HepG2 (cell line): Measurements from ENCODE around the gene WDR86. TPM values are rescaled to one million over a fixed set of nuclear protein-coding genes. Genes with fewer than 3 reads are reported as not detected.

Experiments used
- ATAC-seq: fragments of 200-7000 bp; cut with Tn5 transposase; 3 replicates; pipeline ENCODE4 v1.9.1; 2020; ENCODE audit warnings: mild to moderate bottlenecking, moderate library complexity
- BruUV-seq: library from RNA; stranded (reverse); fragments of 400-500 nt; replicated peaks from 2 replicates; lab custom pipeline; 2021; lab: Mats Ljungman, UMichigan
- CTCF ChIA-PET: fragments of 300-600 bp; formaldehyde crosslinking; extraction: SDS; loops from one replicate; lab custom pipeline; 2021; ENCODE audit warnings: low total read pairs, inconsistent platforms, low intra/inter-chr PET ratio; lab: Yijun Ruan, JAX
- POLR2A ChIA-PET: fragments of 350-600 bp; sonication (Branson Sonifier 250); formaldehyde crosslinking; loops from one replicate; lab custom pipeline; 2020; ENCODE audit warnings: antibody characterized with exemption, inconsistent platforms; lab: Yijun Ruan, JAX
- DNase-seq: peaks from one replicate; pipeline ENCODE4 v3.0.0-alpha.2; 2015; ENCODE audit warnings: low spot score
- FAIRE-seq: peaks from 3 replicates; lab custom pipeline; 2011; peaks lifted over from hg19 to GRCh38; lab: Jason Lieb, UNC
- H2AFZ ChIP-seq: one replicate; pipeline ENCODE4 v1.6.1; 2011; ENCODE audit warnings: low read length, inconsistent platforms
- H3K27ac ChIP-seq: fragments of 300-600 bp; 3 replicates; pipeline ENCODE4 v1.8.0; 2011; ENCODE audit warnings: mixed run types, mild to moderate bottlenecking, mixed read lengths, low read length, inconsistent platforms; ENCODE audit not compliant: insufficient read depth; ENCODE audit errors: extremely low read length
- H3K27me3 ChIP-seq, 2 experiments: fragments of 200-600 bp in 1 of 2; 2 replicates in 1 of 2; 3 replicates in 1 of 2; pipeline versions ENCODE4 v1.6.0 to v1.8.0; 2011; ENCODE audit warnings: low read length in 2 of 2, mild to moderate bottlenecking in 2 of 2, moderate library complexity in 2 of 2, inconsistent platforms in 1 of 2; ENCODE audit not compliant: insufficient read depth in 2 of 2, control insufficient read depth in 1 of 2
- H3K36me3 ChIP-seq, 2 experiments: fragments of 200-600 bp in 1 of 2; replicated peaks in 1 of 2; 2 replicates in 1 of 2; 3 replicates in 1 of 2; pipeline versions ENCODE4 v1.5.1 to v1.8.0; 2011; ENCODE audit warnings: low read length in 2 of 2, inconsistent platforms in 1 of 2; ENCODE audit not compliant: insufficient read depth in 2 of 2, control insufficient read depth in 1 of 2
- H3K4me1 ChIP-seq: 2 replicates; pipeline ENCODE4 v1.5.1; 2012; ENCODE audit warnings: low read length, inconsistent platforms; ENCODE audit not compliant: insufficient read depth
- H3K4me2 ChIP-seq: 2 replicates; pipeline ENCODE4 v1.6.0; 2011; ENCODE audit warnings: low read depth, low read length, inconsistent platforms
- H3K4me3 ChIP-seq, 3 experiments: fragments of 200-600 bp in 1 of 3; sonication (generic), shearing (Covaris generic) in 1 of 3; replicated peaks in 1 of 3; 2 replicates each; pipeline ENCODE4 v1.5.1; 2011 to 2016; ENCODE audit warnings: low read length in 3 of 3, inconsistent platforms in 2 of 3, low read depth in 2 of 3, mild to moderate bottlenecking in 2 of 3, control low read depth in 1 of 3, mixed read lengths in 1 of 3; ENCODE audit not compliant: insufficient read depth in 1 of 3
- H3K79me2 ChIP-seq: one replicate; pipeline ENCODE4 v1.6.1; 2011; ENCODE audit warnings: low read length, inconsistent platforms; ENCODE audit not compliant: insufficient read depth
- H3K9ac ChIP-seq: 2 replicates; pipeline ENCODE4 v1.6.0; 2011; ENCODE audit warnings: mild to moderate bottlenecking, low read depth, low read length, inconsistent platforms; ENCODE audit not compliant: insufficient read depth
- H3K9me3 ChIP-seq: 2 replicates; pipeline ENCODE4 v1.5.1; 2012; ENCODE audit warnings: mild to moderate bottlenecking, low read length
- H4K20me1 ChIP-seq: 2 replicates; pipeline ENCODE4 v1.6.0; 2011; ENCODE audit warnings: inconsistent platforms, mild to moderate bottlenecking, low read length, moderate library complexity; ENCODE audit not compliant: insufficient read depth
- ADNP ChIP-seq: sonication (generic); formaldehyde crosslinking; IDR thresholded peaks from 2 replicates; pipeline ENCODE4 v1.4.0; 2020; ENCODE audit warnings: missing genetic modification reagents
- CBX2 ChIP-seq, 2 experiments: fragments of 200-600 bp in 1 of 2; sonication (generic); formaldehyde crosslinking in 1 of 2; IDR thresholded peaks; 2 replicates each; pipeline versions ENCODE4 v1.7.0 to v1.8.1; 2018 to 2022; ENCODE audit warnings: low read depth in 2 of 2, low read length in 1 of 2, mild to moderate bottlenecking in 1 of 2, missing genetic modification reagents in 1 of 2
- FOXM1 ChIP-seq: sonication (generic); formaldehyde crosslinking; IDR thresholded peaks from 2 replicates; pipeline ENCODE4 v1.5.0; 2020; ENCODE audit warnings: missing genetic modification reagents
- GTF2F1 ChIP-seq: fragments of 150-350 bp; IDR thresholded peaks from 2 replicates; pipeline ENCODE4 v1.6.1; 2014; ENCODE audit warnings: low read length
- HCFC1 ChIP-seq: fragments of 150-350 bp; IDR thresholded peaks from 2 replicates; pipeline ENCODE4 v1.6.1; 2014; ENCODE audit warnings: low read depth, low read length
- HNRNPLL ChIP-seq: fragments of 200-400 bp; formaldehyde crosslinking; IDR thresholded peaks from 2 replicates; pipeline ENCODE4 v1.6.1; 2017; ENCODE audit warnings: mild to moderate bottlenecking, low read depth, low read length; ENCODE audit not compliant: poor library complexity, severe bottlenecking
- HOXA5 ChIP-seq: sonication (generic); formaldehyde crosslinking; IDR thresholded peaks from 2 replicates; pipeline ENCODE4 v1.4.0; 2020; ENCODE audit warnings: missing genetic modification reagents
- HOXA7 ChIP-seq: sonication (generic); formaldehyde crosslinking; IDR thresholded peaks from 2 replicates; pipeline ENCODE4 v1.8.1; 2022; ENCODE audit warnings: mild to moderate bottlenecking, missing genetic modification reagents, moderate library complexity
- MTF1 ChIP-seq: sonication (generic); formaldehyde crosslinking; IDR thresholded peaks from 2 replicates; pipeline ENCODE4 v1.5.0; 2020; ENCODE audit warnings: missing genetic modification reagents
- NFKB2 ChIP-seq: sonication (generic); formaldehyde crosslinking; IDR thresholded peaks from 2 replicates; pipeline ENCODE4 v1.4.0; 2020; ENCODE audit warnings: missing genetic modification reagents, borderline replicate concordance
- NR2F2 ChIP-seq: IDR thresholded peaks from 2 replicates; pipeline ENCODE4 v1.6.1; 2012; ENCODE audit warnings: low read depth, inconsistent platforms, borderline replicate concordance
- PPARG ChIP-seq: conservative IDR thresholded peaks from 2 replicates; pipeline ENCODE4 v1.6.1; 2016; ENCODE audit warnings: missing biosample characterization, missing genetic modification reagents
- RARA ChIP-seq: IDR thresholded peaks from 2 replicates; pipeline ENCODE4 v1.6.1; 2016; ENCODE audit warnings: missing genetic modification reagents, missing compliant biosample characterization
- TOE1 ChIP-seq: sonication (generic); formaldehyde crosslinking; IDR thresholded peaks from 2 replicates; pipeline ENCODE4 v1.4.0; 2020; ENCODE audit warnings: mild to moderate bottlenecking, missing genetic modification reagents
- ZBTB37 ChIP-seq: sonication (generic); formaldehyde crosslinking; IDR thresholded peaks from 2 replicates; pipeline ENCODE4 v1.4.0; 2020; ENCODE audit warnings: mild to moderate bottlenecking, missing genetic modification reagents
- ZFP62 ChIP-seq: sonication (generic); formaldehyde crosslinking; IDR thresholded peaks from 2 replicates; pipeline ENCODE4 v1.4.0; 2020; ENCODE audit warnings: missing genetic modification reagents
- ZNF224 ChIP-seq: sonication (generic); formaldehyde crosslinking; IDR thresholded peaks from 2 replicates; pipeline ENCODE4 v1.5.0; 2020; ENCODE audit warnings: mild to moderate bottlenecking, missing genetic modification reagents
- ZNF549 ChIP-seq: sonication (generic); formaldehyde crosslinking; IDR thresholded peaks from 2 replicates; pipeline ENCODE4 v1.5.0; 2020; ENCODE audit warnings: missing genetic modification reagents
- ZNF598 ChIP-seq: sonication (generic); formaldehyde crosslinking; IDR thresholded peaks from 2 replicates; pipeline ENCODE4 v1.5.1; 2020; ENCODE audit warnings: mild to moderate bottlenecking, missing genetic modification reagents, borderline replicate concordance
- ZNF615 ChIP-seq: sonication (generic); formaldehyde crosslinking; IDR thresholded peaks from 2 replicates; pipeline ENCODE4 v1.5.0; 2020; ENCODE audit warnings: mild to moderate bottlenecking, missing genetic modification reagents, borderline replicate concordance
- ZSCAN31 ChIP-seq: sonication (generic); formaldehyde crosslinking; IDR thresholded peaks from 2 replicates; pipeline ENCODE4 v1.5.0; 2020; ENCODE audit warnings: low read depth, mild to moderate bottlenecking, missing genetic modification reagents
- WGBS: methylation state at CpG from one replicate; pipeline ENCODE4 v1.1.6; 2017; ENCODE audit warnings: low lambda C conversion rate; 5-methylcytosine and 5-hydroxymethylcytosine counted together
- in situ Hi-C: cut with HindIII; loops from 2 replicates; pipeline ENCODE4 v1.10.0; 2017; ENCODE audit warnings: low pct_unique_long_range_greater_than_20kb; ENCODE audit not compliant: extremely low pct_ligation_motif_present
- intact Hi-C: fragments of 100-400 bp; cut with micrococcal nuclease; formaldehyde crosslinking; loops from one replicate; pipeline ENCODE4 v1.10.0; 2022; ENCODE audit not compliant: unreplicated experiment
- polyA plus RNA-seq, 8 experiments: library from polyadenylated mRNA; depleted of rRNA in 3 of 8; stranded (reverse) in 7 of 8; unstranded in 1 of 8; fragments of >200 nt; fragmentation: Illumina TruSeq in 4 of 8; extraction: Trizol in 4 of 8; gene quantifications; 2 replicates each; pipeline versions ENCODE4 v1.2.1 to v1.2.3, GENCODE V29; 2011 to 2016; ENCODE audit warnings: low read depth in 4 of 8, missing spikeins in 1 of 8, mixed read lengths in 1 of 8; ENCODE audit not compliant: insufficient read depth in 1 of 8
- total RNA-seq, 5 experiments: library from RNA; depleted of rRNA; stranded (reverse); fragments of >200 nt; fragmentation: Illumina TruSeq; extraction: Trizol; gene quantifications; 2 replicates each; pipeline ENCODE4 v1.2.3, GENCODE V29; 2016; ENCODE audit warnings: low read depth in 1 of 5

Gene WDR86
- total and polyA plus RNA-seq, 2 of the 13 experiments (the other 11 are each of a cell fraction or from before 2014, with no cell fraction given), result 0.11 to 2.9 TPM

DNA sequence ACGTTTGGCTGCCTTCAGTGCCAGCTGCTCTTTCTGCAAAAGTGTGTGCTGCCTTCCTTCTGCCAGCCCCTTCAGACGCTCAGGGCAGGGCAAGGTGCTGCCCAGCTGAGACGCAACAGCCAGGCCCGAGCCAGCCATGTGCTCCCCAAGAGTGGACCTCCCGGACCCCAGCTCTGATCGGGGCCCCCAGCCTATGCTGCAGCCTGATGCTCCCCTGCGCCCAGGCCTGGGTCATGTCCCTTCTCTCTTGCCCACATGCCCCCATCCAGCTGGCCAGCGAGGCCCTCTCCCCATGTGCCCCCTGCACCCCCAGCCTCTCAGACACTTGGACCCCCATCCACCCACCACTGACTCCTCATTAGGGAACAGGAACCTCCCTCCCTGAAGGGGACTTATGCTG is 17.8 kb downstream of the WDR86 start:
- H2AFZ ChIP-seq, result no peak overlapping the region
- no TSS peak for BruUV-seq
- no peaks in the 10 kb centered on the region for H3K4me1 ChIP-seq
- TF ChIP-seq ZNF224 (CRISPR knock-in tag) (no peak), FOXM1 (no peak), ZBTB37 (CRISPR knock-in tag) (no peak), HNRNPLL (no peak), TOE1 (CRISPR knock-in tag) (no peak), ZNF549 (CRISPR knock-in tag) (no peak), ADNP (CRISPR knock-in tag) (no peak), HOXA5 (CRISPR knock-in tag) (no peak), GTF2F1 (no peak)
- POLR2A ChIA-PET, result no interaction called here
- FAIRE-seq, result no peak
- no peaks in the 10 kb centered on the region for H3K36me3 ChIP-seq
- no peaks in the 10 kb centered on the region for H3K79me2 ChIP-seq
- no peaks in the 10 kb centered on the region for H4K20me1 ChIP-seq
- in situ Hi-C loops, result no loop called here
- H3K4me2 ChIP-seq, result no peak overlapping the region
- H3K9ac ChIP-seq, result no peak overlapping the region
- intact Hi-C loops, result no loop called here
- CTCF ChIA-PET, result no interaction called here
- H3K27me3 ChIP-seq, result peaks cover 21 to 96% of the 10 kb centered on the region in 2 experiments; a peak in 4 of 5 replicates
- H3K27ac ChIP-seq, result no peak overlapping the region
- no peaks in the 10 kb centered on the region for H3K9me3 ChIP-seq
- no peak overlapping the region for H3K4me3 ChIP-seq
- WGBS, result 63% methylated on average over 2 of the region's 8 CpGs
- no peak for ATAC-seq
- DNase-seq, result no peak

GRCh38 chr7:151391358-151391730 is 18.5 kb downstream of the WDR86 start:
- Histone ChIP-seq H3K4me3 (no peak overlapping the region), H3K4me2 (no peak overlapping the region), H3K27me3 (peaks cover 21 to 96% of the 10 kb centered on the region in 2 experiments; a peak in 4 of 5 replicates), H2AFZ (no peak overlapping the region), H3K9me3 (no peaks in the 10 kb centered on the region), H3K79me2 (no peaks in the 10 kb centered on the region), H3K36me3 (no peaks in the 10 kb centered on the region), H3K9ac (no peak overlapping the region), H3K27ac (no peak overlapping the region), H4K20me1 (no peaks in the 10 kb centered on the region), H3K4me1 (no peaks in the 10 kb centered on the region)
- ChIA-PET CTCF (no interaction called here), POLR2A (no interaction called here)
- 52% methylated on average over 8 of the region's 9 CpGs for WGBS
- no peak for ATAC-seq
- no peak for FAIRE-seq
- no TSS peak for BruUV-seq
- intact Hi-C loops (no loop called here), in situ Hi-C loops (no loop called here)
- no peak for DNase-seq
- TF ChIP-seq ZNF598 (no peak), ZNF615 (CRISPR knock-in tag) (no peak), ZFP62 (no peak), MTF1 (CRISPR knock-in tag) (no peak), NR2F2 (no peak), CBX2 (IDR thresholded peaks at IDR 0.05; ENCODE audit: low read depth, low read length) (no peak), CBX2 (CRISPR knock-in tag; IDR thresholded peaks at IDR 0.05; ENCODE audit: low read depth) (no peak), PPARG (CRISPR knock-in tag) (no peak), RARA (CRISPR knock-in tag) (no peak), HCFC1 (no peak), ZSCAN31 (CRISPR knock-in tag) (no peak), NFKB2 (CRISPR knock-in tag) (no peak), HOXA7 (CRISPR knock-in tag) (no peak)
